NOMO-1 treated with DMSO at 0.1 percent for 48 hours (cell line): ENCODE measurements around the gene BROX.
"Not testable (repeated sequence)": the region's sequence is repeated elsewhere in the genome, so short reads cannot be mapped to it uniquely, and the experiment has no call there.

Experiments used
- DNase-seq: peaks from one replicate; lab custom pipeline; 2025; ENCODE audit not compliant: unreplicated experiment; lab: John Stamatoyannopoulos, UW

BROX gene

GRCh38 chr1:222712253-222713090 is at the start of gene BROX, which contains the start of gene AIDA:
Gene BROX (plus strand): TSS chr1:222712564. CDS start chr1:222715700, 3,136 bp downstream.
Gene AIDA (minus strand): TSS chr1:222712491. CDS start chr1:222712317, 174 bp downstream.
- DNase-seq = peak; percentile 76

- no peak for DNase-seq
These were observed 48.9 kb upstream of the BROX start for GRCh38 chr1:222663431-222663934.

- DNase-seq = no peak
These were observed 46.4 kb upstream of the BROX start for GRCh38 chr1:222665964-222666363.

GRCh38 chr1:222668184-222668583 is 44.2 kb upstream of the BROX start:
- not testable (repeated sequence) for DNase-seq

GRCh38 chr1:222669107-222669506 is 43.3 kb upstream of the BROX start:
- not testable (repeated sequence) for DNase-seq

- no peak for DNase-seq
These were observed 42.3 kb upstream of the BROX start for GRCh38 chr1:222670110-222670509.

GRCh38 chr1:222680080-222680479 is 32.3 kb upstream of the BROX start:
- DNase-seq = no peak

GRCh38 chr1:222691016-222691415 is 21.3 kb upstream of the BROX start:
- DNase-seq = no peak

GRCh38 chr1:222694927-222695326 is 17.4 kb upstream of the BROX start:
- DNase-seq = no peak

GRCh38 chr1:222696741-222697140 is 15.6 kb upstream of the BROX start:
- DNase-seq = no peak

GRCh38 chr1:222697203-222697602 is 15.2 kb upstream of the BROX start:
- DNase-seq = no peak

- no peak for DNase-seq
These were observed 14.5 kb upstream of the BROX start for GRCh38 chr1:222697826-222698225.

- no peak for DNase-seq
These were observed 10.2 kb upstream of the BROX start for GRCh38 chr1:222702210-222702609.

- no peak for DNase-seq
These were observed 8.1 kb upstream of the BROX start for GRCh38 chr1:222704260-222704659.

- DNase-seq = no peak
These were observed 5.5 kb upstream of the BROX start for GRCh38 chr1:222706815-222707214.

- no peak for DNase-seq
These were observed 2.6 kb upstream of the BROX start for GRCh38 chr1:222709700-222710153.

GRCh38 chr1:222711319-222712252 is 778 bp upstream of the BROX start:
- peak; percentile 44 for DNase-seq

GRCh38 chr1:222713091-222713961 is 962 bp downstream of the BROX start:
- peak; percentile 93 for DNase-seq

GRCh38 chr1:222716393-222716792 is 4.0 kb downstream of the BROX start:
- DNase-seq = no peak

GRCh38 chr1:222728746-222729145 is 16.4 kb downstream of the BROX start:
- no peak for DNase-seq
